Measurements from ENCODE around the gene CD7.

GRCh38 chr17:82277851-82278250, 39.6 kb downstream of the CD7 start:
- TF ChIP-seq, protein P1, sequence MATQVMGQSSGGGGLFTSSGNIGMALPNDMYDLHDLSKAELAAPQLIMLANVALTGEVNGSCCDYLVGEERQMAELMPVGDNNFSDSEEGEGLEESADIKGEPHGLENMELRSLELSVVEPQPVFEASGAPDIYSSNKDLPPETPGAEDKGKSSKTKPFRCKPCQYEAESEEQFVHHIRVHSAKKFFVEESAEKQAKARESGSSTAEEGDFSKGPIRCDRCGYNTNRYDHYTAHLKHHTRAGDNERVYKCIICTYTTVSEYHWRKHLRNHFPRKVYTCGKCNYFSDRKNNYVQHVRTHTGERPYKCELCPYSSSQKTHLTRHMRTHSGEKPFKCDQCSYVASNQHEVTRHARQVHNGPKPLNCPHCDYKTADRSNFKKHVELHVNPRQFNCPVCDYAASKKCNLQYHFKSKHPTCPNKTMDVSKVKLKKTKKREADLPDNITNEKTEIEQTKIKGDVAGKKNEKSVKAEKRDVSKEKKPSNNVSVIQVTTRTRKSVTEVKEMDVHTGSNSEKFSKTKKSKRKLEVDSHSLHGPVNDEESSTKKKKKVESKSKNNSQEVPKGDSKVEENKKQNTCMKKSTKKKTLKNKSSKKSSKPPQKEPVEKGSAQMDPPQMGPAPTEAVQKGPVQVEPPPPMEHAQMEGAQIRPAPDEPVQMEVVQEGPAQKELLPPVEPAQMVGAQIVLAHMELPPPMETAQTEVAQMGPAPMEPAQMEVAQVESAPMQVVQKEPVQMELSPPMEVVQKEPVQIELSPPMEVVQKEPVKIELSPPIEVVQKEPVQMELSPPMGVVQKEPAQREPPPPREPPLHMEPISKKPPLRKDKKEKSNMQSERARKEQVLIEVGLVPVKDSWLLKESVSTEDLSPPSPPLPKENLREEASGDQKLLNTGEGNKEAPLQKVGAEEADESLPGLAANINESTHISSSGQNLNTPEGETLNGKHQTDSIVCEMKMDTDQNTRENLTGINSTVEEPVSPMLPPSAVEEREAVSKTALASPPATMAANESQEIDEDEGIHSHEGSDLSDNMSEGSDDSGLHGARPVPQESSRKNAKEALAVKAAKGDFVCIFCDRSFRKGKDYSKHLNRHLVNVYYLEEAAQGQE (IDR thresholded peaks at IDR 0.05; ENCODE audit: insufficient read depth in 1 of 2, low read depth in 2 of 2, low read length in 2 of 2): no peak
- TF ChIP-seq POLR2AphosphoS5 (IDR thresholded peaks at IDR 0.05; ENCODE audit: low read depth, low read length): no peak
- no peak for TF ChIP-seq TAF1 (IDR thresholded peaks at IDR 0.05; ENCODE audit: borderline replicate concordance, insufficient read depth, low read length)
- no peak for TF ChIP-seq SIN3A (IDR thresholded peaks at IDR 0.05; ENCODE audit: borderline replicate concordance, insufficient read depth, low read length)
- no peak for TF ChIP-seq FOXP2 (optimal IDR thresholded peaks at IDR 0.05; ENCODE audit: borderline replicate concordance, extremely low read depth, extremely low read length, insufficient read depth)

All from PFSK-1 (cell line).